Mucosa of gallbladder (tissue), 1 donor: ENCODE data around the gene POLDIP3. TPM values are rescaled to one million over a fixed set of nuclear protein-coding genes. Genes with fewer than 3 reads are reported as not detected.
"Not testable (repeated sequence)": the region's sequence is repeated elsewhere in the genome, so short reads cannot be mapped to it uniquely, and the experiment has no call there.

Source experiments
- DNase-seq: peaks from one replicate; pipeline ENCODE4 v3.0.0-alpha.2; 2020; ENCODE audit warnings: low spot score
- total RNA-seq: library from RNA; stranded (reverse); gene quantifications from one replicate; pipeline ENCODE4 v1.2.1, GENCODE V29; 2021
- donor health status: DM: no; HTN: no; CAD: no.

Gene POLDIP3
- total RNA-seq, 1 donor from 2014 or later: 75.8 TPM

DNA sequence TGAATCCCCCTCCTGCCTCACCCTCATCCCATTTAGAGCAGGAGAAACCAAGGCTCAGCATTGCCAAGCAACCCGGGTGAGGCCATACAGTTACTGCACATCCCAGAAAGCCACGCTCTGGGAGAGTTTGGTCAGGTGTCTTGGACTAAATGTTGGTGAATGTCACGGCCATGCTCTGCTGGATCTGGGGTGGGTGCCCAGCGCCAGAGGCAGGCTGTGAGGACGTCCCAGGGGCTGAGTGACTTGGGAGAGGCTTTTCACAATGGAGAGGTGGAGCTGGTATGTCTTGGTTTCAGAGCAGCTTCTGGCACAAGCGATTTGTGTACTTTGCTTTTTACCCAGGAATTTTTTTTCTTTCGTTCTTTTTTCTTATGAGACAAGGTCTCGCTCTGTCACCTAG is 54.3 kb downstream of the POLDIP3 start:
- DNase-seq: no peak

GRCh38 chr22:42553475-42554361 is 61.0 kb downstream of the POLDIP3 start, which contains the start of gene SERHL2:
SERHL2 (plus strand) TSS chr22:42553956; CDS start chr22:42554021, 65 bp downstream.
- peak; percentile 88 for DNase-seq

- DNase-seq: not testable (repeated sequence)
Measured at GRCh38 chr22:42552294-42552647, 62.4 kb downstream of the POLDIP3 start.

GRCh38 chr22:42549331-42550060 is 65.2 kb downstream of the POLDIP3 start:
- DNase-seq: no peak

- DNase-seq: no peak
Measured at GRCh38 chr22:42548597-42549330, 65.9 kb downstream of the POLDIP3 start.

GRCh38 chr22:42548126-42548525 is 66.6 kb downstream of the POLDIP3 start:
- not testable (repeated sequence) for DNase-seq

DNA sequence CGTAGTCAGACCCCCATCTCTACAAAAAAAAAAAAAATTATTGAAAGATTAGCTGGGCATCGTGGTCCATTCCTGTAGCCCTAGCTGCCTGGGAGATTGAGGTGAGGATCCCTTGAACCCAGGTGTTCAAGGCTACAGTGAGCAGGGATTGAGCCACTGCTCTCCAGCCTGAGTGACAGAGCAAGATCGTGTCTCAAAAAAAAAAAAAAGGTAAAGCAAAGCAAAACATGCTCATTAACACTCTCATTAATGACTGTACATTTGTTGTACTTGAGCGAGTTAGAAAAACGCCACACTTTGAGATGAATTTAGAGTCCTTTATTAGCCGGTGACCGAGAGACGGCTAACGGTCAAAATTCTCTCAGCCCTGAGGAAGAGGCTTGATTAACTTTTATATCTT is 67.1 kb downstream of the POLDIP3 start:
- DNase-seq: no peak

DNA sequence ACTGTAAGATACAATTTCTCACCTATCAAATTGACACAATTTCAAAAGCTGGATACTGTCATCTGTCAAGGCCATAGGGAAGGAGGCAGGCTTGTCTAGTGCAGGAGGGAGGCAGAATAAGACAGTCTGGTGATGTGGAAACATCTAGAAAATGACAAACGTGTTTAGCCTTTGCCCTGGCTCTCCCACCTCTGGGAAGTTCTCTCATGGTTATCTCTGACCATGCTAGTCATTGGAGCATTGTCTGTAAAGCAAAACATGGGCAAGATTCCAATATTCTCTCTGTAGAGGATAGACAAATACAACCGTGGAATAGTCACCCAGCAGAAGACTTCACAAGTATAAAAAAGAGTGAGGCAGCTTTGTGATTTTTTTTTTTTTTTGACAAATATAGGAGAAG is 70.0 kb downstream of the POLDIP3 start:
- no peak for DNase-seq

GRCh38 chr22:42539236-42539771 is 75.4 kb downstream of the POLDIP3 start:
- not testable (repeated sequence) for DNase-seq

- not testable (repeated sequence) for DNase-seq
Measured at GRCh38 chr22:42537199-42537831, 77.4 kb downstream of the POLDIP3 start.

- not testable (repeated sequence) for DNase-seq
Measured at GRCh38 chr22:42536634-42537033, 78.0 kb downstream of the POLDIP3 start.

GRCh38 chr22:42536166-42536565 is 78.5 kb downstream of the POLDIP3 start:
- DNase-seq: no peak

- DNase-seq: not testable (repeated sequence)
Measured at GRCh38 chr22:42535082-42535731, 79.5 kb downstream of the POLDIP3 start.

Other genes with a start within 250 kb of the POLDIP3 start
- gene NFAM1, start 182.5 kb downstream of the POLDIP3 start, total RNA-seq: 3.9 TPM
- gene RRP7A, start 95.1 kb downstream of the POLDIP3 start, total RNA-seq: 38.1 TPM
- gene SERHL2, start 60.9 kb downstream of the POLDIP3 start, total RNA-seq: 2.9 TPM
- gene ATP5MGL, start 25.7 kb upstream of the POLDIP3 start, total RNA-seq: 1.7 TPM
- gene CYB5R3, start 34.5 kb upstream of the POLDIP3 start, total RNA-seq: 240 TPM
- 8.7 TPM for gene A4GALT, start 106.0 kb upstream of the POLDIP3 start, total RNA-seq
- gene ARFGAP3, start 242.4 kb upstream of the POLDIP3 start, total RNA-seq: 49.8 TPM